CD8-positive, alpha-beta memory T cell (primary cell): ENCODE results near the gene SIAH2. TPM values are rescaled to one million over a fixed set of nuclear protein-coding genes. Genes with fewer than 3 reads are reported as not detected.

Source experiments
- CTCF ChIA-PET: fragments of 350-600 bp; sonication (Branson Sonifier 250); formaldehyde crosslinking; loops from one replicate; lab custom pipeline; 2021; ENCODE audit warnings: antibody characterized with exemption; lab: Charles Lee
- POLR2A ChIA-PET: fragments of 350-600 bp; sonication (Branson Sonifier 250); formaldehyde crosslinking; loops from one replicate; lab custom pipeline; 2021; ENCODE audit warnings: antibody characterized with exemption; lab: Charles Lee
- DNase-seq, 5 donors: peaks; one replicate each; pipeline versions ENCODE4 v3.0.0 to v3.0.0-alpha.2; 2020 to 2022; ENCODE audit warnings: mixed read lengths in 1 of 5
- H3K27ac ChIP-seq: one replicate; pipeline ENCODE4 v1.7.0; 2013; ENCODE audit warnings: low read depth, mild to moderate bottlenecking, low read length, moderate library complexity
- H3K27me3 ChIP-seq: 2 replicates; pipeline ENCODE4 v1.7.0; 2013; ENCODE audit warnings: low read length, mild to moderate bottlenecking; ENCODE audit not compliant: insufficient read depth, poor library complexity, severe bottlenecking
- H3K36me3 ChIP-seq: 2 replicates; pipeline ENCODE4 v1.7.0; 2013; ENCODE audit warnings: mild to moderate bottlenecking, low read length, moderate library complexity; ENCODE audit not compliant: insufficient read depth
- H3K4me1 ChIP-seq: 2 replicates; pipeline ENCODE4 v1.7.0; 2013; ENCODE audit warnings: mild to moderate bottlenecking, low read length, moderate library complexity; ENCODE audit not compliant: insufficient read depth
- H3K4me3 ChIP-seq: 2 replicates; pipeline ENCODE4 v1.7.0; 2013; ENCODE audit warnings: mild to moderate bottlenecking, low read length
- H3K9me3 ChIP-seq: 2 replicates; pipeline ENCODE4 v1.7.0; 2013; ENCODE audit warnings: mild to moderate bottlenecking, low read length
- H3K27ac Mint-ChIP-seq, 8 donors: one replicate each; pipeline ENCODE4 v1.8.0; 2020 to 2021; ENCODE audit warnings: mixed read lengths in 8 of 8, mild to moderate bottlenecking in 6 of 8, inconsistent platforms in 3 of 8, moderate library complexity in 3 of 8
- H3K27me3 Mint-ChIP-seq, 2 donors: one replicate each; pipeline ENCODE4 v1.8.0; 2020 to 2021; ENCODE audit warnings: mixed read lengths in 2 of 2, mild to moderate bottlenecking in 1 of 2, moderate library complexity in 1 of 2
- H3K36me3 Mint-ChIP-seq, 3 donors: one replicate each; pipeline ENCODE4 v1.8.0; 2020 to 2021; ENCODE audit warnings: mixed read lengths in 3 of 3, inconsistent platforms in 1 of 3, mild to moderate bottlenecking in 1 of 3
- H3K4me1 Mint-ChIP-seq, 3 donors: one replicate each; pipeline ENCODE4 v1.8.0; 2020 to 2021; ENCODE audit warnings: mixed read lengths in 3 of 3, inconsistent platforms in 1 of 3, mild to moderate bottlenecking in 1 of 3
- H3K4me3 Mint-ChIP-seq, 7 donors: one replicate each; pipeline ENCODE4 v1.8.0; 2020 to 2021; ENCODE audit warnings: mixed read lengths in 7 of 7, mild to moderate bottlenecking in 6 of 7, moderate library complexity in 4 of 7, inconsistent platforms in 2 of 7
- H3K9me3 Mint-ChIP-seq, 5 donors: one replicate each; pipeline ENCODE4 v1.8.0; 2020 to 2022; ENCODE audit warnings: mixed read lengths in 5 of 5, mild to moderate bottlenecking in 3 of 5, moderate library complexity in 2 of 5, inconsistent platforms in 1 of 5
- polyA plus RNA-seq: library from polyadenylated mRNA; unstranded; fragments of 300-500 nt; fragmentation: Illumina TruSeq; gene quantifications from one replicate; pipeline ENCODE4 v1.2.3, GENCODE V29; 2021
- total RNA-seq, 2 experiments: library from RNA; stranded (reverse); gene quantifications; one replicate each; pipeline ENCODE4 v1.2.3, GENCODE V29; 2021

The SIAH2 gene
- total and polyA plus RNA-seq, 3 experiments from 2014 or later = 48.1 to 115 (median 111) TPM

GRCh38 chr3:150771600-150771999 is 8.6 kb upstream of the SIAH2 start:
- DNase-seq = no peak
- no peak overlapping the region for H3K27ac ChIP-seq
- no peaks in the 10 kb centered on the region for H3K4me1 ChIP-seq
- Mint-ChIP-seq H3K4me3 (no peak overlapping the region), H3K36me3 (no peaks in the 10 kb centered on the region), H3K27me3 (peaks cover 2 to 5% of the 10 kb centered on the region in 2 donors), H3K27ac (no peak overlapping the region), H3K9me3 (no peaks in the 10 kb centered on the region), H3K4me1 (no peaks in the 10 kb centered on the region)
- H3K9me3 ChIP-seq = no peaks in the 10 kb centered on the region
- no peaks in the 10 kb centered on the region for H3K36me3 ChIP-seq
- CTCF ChIA-PET = interaction anchor here (0.7 to 1.8 kb wide), 2 partner anchors 16 to 93 kb away, joined by 3 to 6 read pairs; no protein-coding TSS in a partner anchor
- no peak overlapping the region for H3K4me3 ChIP-seq
- POLR2A ChIA-PET = no interaction called here
- H3K27me3 ChIP-seq = no peaks in the 10 kb centered on the region

- Histone ChIP-seq H3K27me3 (no peaks in the 10 kb centered on the region), H3K4me3 (no peak overlapping the region), H3K4me1 (no peaks in the 10 kb centered on the region), H3K9me3 (no peaks in the 10 kb centered on the region), H3K27ac (no peak overlapping the region), H3K36me3 (no peaks in the 10 kb centered on the region)
- H3K4me1 Mint-ChIP-seq = no peaks in the 10 kb centered on the region
- no peak overlapping the region for H3K4me3 Mint-ChIP-seq
- H3K27ac Mint-ChIP-seq = no peak overlapping the region
- CTCF ChIA-PET = interaction anchor here (1.8 kb wide), 1 partner anchor 17 kb away, joined by 6 read pairs; no protein-coding TSS in a partner anchor
- POLR2A ChIA-PET = no interaction called here
- no peak for DNase-seq
- H3K36me3 Mint-ChIP-seq = no peaks in the 10 kb centered on the region
- H3K9me3 Mint-ChIP-seq = no peaks in the 10 kb centered on the region
- H3K27me3 Mint-ChIP-seq = peaks cover 2 to 5% of the 10 kb centered on the region in 2 donors
These were observed 7.7 kb upstream of the SIAH2 start for GRCh38 chr3:150770681-150771080.

GRCh38 chr3:150766742-150767141 is 3.8 kb upstream of the SIAH2 start:
- H3K4me1 Mint-ChIP-seq = peaks cover 11 to 17% (median 16%) of the 10 kb centered on the region in 3 donors
- H3K27ac Mint-ChIP-seq = peak overlapping the region in 3 of 8 donors; percentile 52 to 98 (median 79)
- H3K36me3 Mint-ChIP-seq = peaks cover 0 to 12% (median 0%) of the 10 kb centered on the region in 3 donors
- POLR2A ChIA-PET = no interaction called here
- DNase-seq = no peak
- Histone ChIP-seq H3K27ac (no peak overlapping the region), H3K36me3 (no peaks in the 10 kb centered on the region), H3K4me3 (no peak overlapping the region), H3K9me3 (no peaks in the 10 kb centered on the region), H3K4me1 (peaks cover 4% of the 10 kb centered on the region), H3K27me3 (no peaks in the 10 kb centered on the region)
- no peak overlapping the region for H3K4me3 Mint-ChIP-seq
- H3K27me3 Mint-ChIP-seq = peaks cover 0 to 4% of the 10 kb centered on the region in 2 donors
- CTCF ChIA-PET = interaction anchor here (0.8 to 3.1 kb wide), 4 partner anchors 21 to 387 kb away, joined by 3 to 15 read pairs (median 4); no protein-coding TSS in a partner anchor
- H3K9me3 Mint-ChIP-seq = no peaks in the 10 kb centered on the region

- Mint-ChIP-seq H3K9me3 (no peaks in the 10 kb centered on the region), H3K4me3 (peak overlapping the region in 2 of 7 donors; percentile 26 to 65), H3K27me3 (peaks cover 0 to 4% of the 10 kb centered on the region in 2 donors), H3K27ac (peak overlapping the region in 6 of 8 donors; percentile 12 to 98 (median 46)), H3K36me3 (peaks cover 0 to 18% (median 0%) of the 10 kb centered on the region in 3 donors), H3K4me1 (peaks cover 15 to 22% (median 22%) of the 10 kb centered on the region in 3 donors)
- Histone ChIP-seq H3K9me3 (no peaks in the 10 kb centered on the region), H3K4me3 (no peak overlapping the region), H3K27me3 (no peaks in the 10 kb centered on the region), H3K27ac (no peak overlapping the region), H3K4me1 (peaks cover 4% of the 10 kb centered on the region), H3K36me3 (no peaks in the 10 kb centered on the region)
- ChIA-PET POLR2A (no interaction called here), CTCF (interaction anchor here (0.8 to 3.1 kb wide), 4 partner anchors 22 to 388 kb away, joined by 3 to 15 read pairs (median 4); no protein-coding TSS in a partner anchor)
- no peak for DNase-seq
These were observed 3.2 kb upstream of the SIAH2 start for GRCh38 chr3:150765949-150766720.

GRCh38 chr3:150764967-150765366 is 2.0 kb upstream of the SIAH2 start:
- no peak overlapping the region for H3K27ac ChIP-seq
- POLR2A ChIA-PET = interaction anchor here (1.1 to 4.4 kb wide), 2 partner anchors 162 to 356 kb away, joined by 3 to 29 read pairs; partner anchors contain the start of gene SELENOT

GRCh38 chr3:150764566-150764965 is 1.6 kb upstream of the SIAH2 start:
- Mint-ChIP-seq H3K27ac (peak overlapping the region; percentile 78 to 100 (median 100)), H3K36me3 (peaks cover 0 to 23% (median under 1%) of the 10 kb centered on the region in 3 donors), H3K4me3 (peak overlapping the region; percentile 91 to 100 (median 95)), H3K27me3 (peaks cover 0 to 2% of the 10 kb centered on the region in 2 donors), H3K4me1 (peaks cover 31 to 38% (median 38%) of the 10 kb centered on the region in 3 donors), H3K9me3 (no peaks in the 10 kb centered on the region)
- no peaks in the 10 kb centered on the region for H3K36me3 ChIP-seq
- H3K9me3 ChIP-seq = no peaks in the 10 kb centered on the region
- peak overlapping the region; percentile 92 for H3K4me3 ChIP-seq
- H3K4me1 ChIP-seq = peaks cover 18% of the 10 kb centered on the region
- DNase-seq = no peak
- no peaks in the 10 kb centered on the region for H3K27me3 ChIP-seq
- H3K27ac ChIP-seq = peak overlapping the region; percentile 95
- ChIA-PET POLR2A (interaction anchor here (0.5 to 4.7 kb wide), 6 partner anchors 23 to 442 kb away, joined by 3 to 65 read pairs (median 18); partner anchors contain the start of genes EIF2A, ERICH6, SELENOT and SERP1), CTCF (interaction anchor here (0.8 to 4.6 kb wide), 8 partner anchors 10 to 162 kb away, joined by 3 to 26 read pairs (median 7); partner anchors contain the start of gene SELENOT)

More at GRCh38 chr3:150764967-150765366, 2.0 kb upstream of the SIAH2 start:
- Mint-ChIP-seq H3K27ac (peak overlapping the region; percentile 78 to 100 (median 100)), H3K27me3 (peaks cover 0 to 2% of the 10 kb centered on the region in 2 donors), H3K4me3 (peak overlapping the region in 3 of 7 donors; percentile 91 to 95 (median 93)), H3K9me3 (no peaks in the 10 kb centered on the region), H3K36me3 (peaks cover 0 to 22% (median 0%) of the 10 kb centered on the region in 3 donors), H3K4me1 (peaks cover 27 to 34% (median 33%) of the 10 kb centered on the region in 3 donors)
- no peak for DNase-seq
- no peaks in the 10 kb centered on the region for H3K27me3 ChIP-seq
- H3K9me3 ChIP-seq = no peaks in the 10 kb centered on the region
- H3K4me1 ChIP-seq = peaks cover 14% of the 10 kb centered on the region
- CTCF ChIA-PET = interaction anchor here (0.8 to 4.6 kb wide), 3 partner anchors 10 to 23 kb away, joined by 3 to 26 read pairs (median 5); no protein-coding TSS in a partner anchor
- no peak overlapping the region for H3K4me3 ChIP-seq
- no peaks in the 10 kb centered on the region for H3K36me3 ChIP-seq

GRCh38 chr3:150763841-150764483 is 993 bp upstream of the SIAH2 start:
- peaks cover 24% of the 10 kb centered on the region for H3K4me1 ChIP-seq
- CTCF ChIA-PET = interaction anchor here (0.8 to 4.6 kb wide), 14 partner anchors 9 to 439 kb away, joined by 3 to 26 read pairs (median 7); partner anchors contain the start of genes EIF2A, ERICH6, GPR171 and SELENOT

More at GRCh38 chr3:150763841-150764483, 993 bp upstream of the SIAH2 start:
- peak overlapping the region; percentile 98 to 100 (median 100) for H3K27ac Mint-ChIP-seq
- H3K36me3 ChIP-seq = no peaks in the 10 kb centered on the region
- H3K4me3 ChIP-seq = peak overlapping the region; percentile 92
- no peaks in the 10 kb centered on the region for H3K27me3 ChIP-seq
- H3K4me3 Mint-ChIP-seq = peak overlapping the region; percentile 91 to 100 (median 95)
- no peaks in the 10 kb centered on the region for H3K9me3 ChIP-seq
- H3K27ac ChIP-seq = peak overlapping the region; percentile 95
- POLR2A ChIA-PET = interaction anchor here (0.5 to 4.7 kb wide), 19 partner anchors 15 to 1772 kb away, joined by 3 to 65 read pairs (median 5); partner anchors contain the start of genes EIF2A, ERICH6, GPR171 and SELENOT
- no peaks in the 10 kb centered on the region for H3K9me3 Mint-ChIP-seq
- DNase-seq = peak in 3 of 5 donors; percentile 24 to 62 (median 37)
- H3K27me3 Mint-ChIP-seq = peaks cover 0 to 2% of the 10 kb centered on the region in 2 donors
- H3K4me1 Mint-ChIP-seq = peaks cover 37 to 44% (median 44%) of the 10 kb centered on the region in 3 donors
- H3K36me3 Mint-ChIP-seq = peaks cover 0 to 29% (median 2%) of the 10 kb centered on the region in 3 donors
